ENCODE data around the gene JAK2.

JAK2 gene

DNA sequence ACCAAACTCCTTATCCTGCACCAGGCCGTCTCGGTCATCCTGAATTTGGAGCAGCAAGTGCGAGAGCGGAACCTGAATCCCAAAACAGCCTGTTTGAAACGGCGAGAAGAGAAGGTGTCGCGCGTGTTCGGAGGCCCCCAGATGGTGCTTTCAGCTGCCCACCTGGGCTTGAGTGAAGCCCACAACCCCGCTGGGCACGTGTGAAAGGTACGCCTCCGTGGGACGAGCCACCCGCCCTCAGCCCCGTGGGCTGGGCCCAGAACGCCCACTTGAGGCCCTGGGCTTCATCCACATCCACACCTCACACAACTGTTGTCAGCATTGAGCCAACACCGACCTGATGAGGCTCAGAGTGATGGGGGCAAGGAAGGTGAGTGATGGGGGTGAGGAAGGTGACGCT, 127.6 kb downstream of the JAK2 start:
- no peak for DNase-seq (ENCODE audit: extremely low spot score)
- ChIA-PET POLR2A (no interaction called here), CTCF (no interaction called here)
- TF ChIP-seq FOXA1 (IDR thresholded peaks at IDR 0.05) = no peak
- no peak for TF ChIP-seq BHLHE40 (IDR thresholded peaks at IDR 0.05; ENCODE audit: borderline replicate concordance)
- TF ChIP-seq SP1 (IDR thresholded peaks at IDR 0.05) = no peak
- TF ChIP-seq NFRKB (IDR thresholded peaks at IDR 0.05) = no peak
- no peak for TF ChIP-seq TARDBP (IDR thresholded peaks at IDR 0.05)
- TF ChIP-seq ZNF384 (IDR thresholded peaks at IDR 0.05) = no peak
- TF ChIP-seq FOXM1 (IDR thresholded peaks at IDR 0.05; ENCODE audit: borderline replicate concordance) = no peak
- TF ChIP-seq L3MBTL2 (conservative IDR thresholded peaks at IDR 0.05) = no peak
- no peak for TF ChIP-seq SUZ12 (IDR thresholded peaks at IDR 0.05)

DNA sequence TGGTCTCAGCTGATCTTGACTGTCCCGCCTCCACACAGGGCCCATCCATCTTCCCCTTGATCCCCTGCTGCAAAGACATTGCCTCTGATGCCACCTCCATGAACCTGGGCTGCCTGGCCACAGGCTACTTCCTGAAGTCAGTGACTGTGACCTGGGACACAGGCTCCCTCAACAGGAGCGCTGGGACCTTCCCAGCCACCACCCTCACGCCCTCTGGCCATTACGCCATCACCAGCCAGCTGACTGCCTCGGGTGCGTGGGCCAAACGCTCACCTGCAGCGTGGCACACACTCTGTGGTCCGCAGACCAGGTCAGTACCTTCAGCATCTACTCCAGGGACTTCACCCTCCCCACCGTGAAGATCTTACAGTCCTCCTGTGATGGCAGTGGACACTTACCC, 128.5 kb downstream of the JAK2 start:
- CTCF ChIA-PET = no interaction called here
- POLR2A ChIA-PET = no interaction called here
- DNase-seq (ENCODE audit: extremely low spot score) = no peak
- TF ChIP-seq TARDBP (IDR thresholded peaks at IDR 0.05) (no peak), FOXK2 (IDR thresholded peaks at IDR 0.05) (no peak), NFRKB (IDR thresholded peaks at IDR 0.05) (no peak), FOXA1 (IDR thresholded peaks at IDR 0.05) (no peak), ARNT (IDR thresholded peaks at IDR 0.05) (no peak), HDGF (IDR thresholded peaks at IDR 0.05; ENCODE audit: borderline replicate concordance) (no peak), FOXM1 (IDR thresholded peaks at IDR 0.05; ENCODE audit: borderline replicate concordance) (no peak), L3MBTL2 (conservative IDR thresholded peaks at IDR 0.05) (no peak), SUZ12 (IDR thresholded peaks at IDR 0.05) (no peak), ELF4 (IDR thresholded peaks at IDR 0.05) (no peak), ZNF384 (IDR thresholded peaks at IDR 0.05) (no peak), BHLHE40 (IDR thresholded peaks at IDR 0.05; ENCODE audit: borderline replicate concordance) (no peak), SP1 (IDR thresholded peaks at IDR 0.05) (no peak), CTBP1 (IDR thresholded peaks at IDR 0.05; ENCODE audit: borderline replicate concordance) (no peak), LEF1 (IDR thresholded peaks at IDR 0.05; ENCODE audit: borderline replicate concordance) (no peak)
- TF ChIP-seq, protein P1, sequence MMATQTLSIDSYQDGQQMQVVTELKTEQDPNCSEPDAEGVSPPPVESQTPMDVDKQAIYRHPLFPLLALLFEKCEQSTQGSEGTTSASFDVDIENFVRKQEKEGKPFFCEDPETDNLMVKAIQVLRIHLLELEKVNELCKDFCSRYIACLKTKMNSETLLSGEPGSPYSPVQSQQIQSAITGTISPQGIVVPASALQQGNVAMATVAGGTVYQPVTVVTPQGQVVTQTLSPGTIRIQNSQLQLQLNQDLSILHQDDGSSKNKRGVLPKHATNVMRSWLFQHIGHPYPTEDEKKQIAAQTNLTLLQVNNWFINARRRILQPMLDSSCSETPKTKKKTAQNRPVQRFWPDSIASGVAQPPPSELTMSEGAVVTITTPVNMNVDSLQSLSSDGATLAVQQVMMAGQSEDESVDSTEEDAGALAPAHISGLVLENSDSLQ (IDR thresholded peaks at IDR 0.05) = no peak

DNA sequence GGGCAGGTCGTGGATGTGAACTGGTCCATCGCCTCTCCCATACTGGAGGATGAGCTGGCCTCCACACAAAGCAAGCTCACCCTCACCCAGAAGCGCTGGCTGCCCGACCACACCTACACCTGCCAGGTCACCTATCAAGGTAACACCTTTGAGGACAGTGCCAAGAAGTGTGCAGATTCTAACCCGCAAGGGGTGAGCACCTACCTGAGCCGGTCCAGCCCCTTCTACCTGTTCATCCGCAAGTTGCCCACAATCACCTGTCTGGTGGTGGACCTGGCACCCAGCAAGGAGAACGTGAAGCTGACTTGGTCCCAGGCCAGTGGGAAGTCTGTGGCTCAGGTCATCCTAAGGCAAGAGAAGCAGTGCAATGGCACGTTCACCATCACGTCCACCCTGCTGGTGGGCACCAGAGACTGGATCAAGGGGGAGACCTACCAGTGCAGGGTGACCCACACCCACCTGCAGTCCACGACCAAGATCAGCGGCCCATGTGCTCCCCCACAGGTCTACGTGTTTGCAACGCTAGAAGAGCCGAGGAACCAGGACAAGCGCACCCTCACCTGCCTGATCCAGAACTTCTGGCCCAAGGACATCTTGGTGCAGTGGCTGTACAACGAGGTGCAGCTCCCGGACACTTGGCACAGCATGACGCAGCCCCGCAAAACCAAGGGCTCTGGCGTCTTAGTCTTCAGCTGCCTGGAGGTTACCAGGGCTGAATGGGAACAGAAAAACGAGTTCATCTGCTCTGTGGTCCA, 129.1 kb downstream of the JAK2 start:
- no peak for DNase-seq (ENCODE audit: extremely low spot score)
- ChIA-PET POLR2A (no interaction called here), CTCF (no interaction called here)
- TF ChIP-seq L3MBTL2 (conservative IDR thresholded peaks at IDR 0.05) = no peak
- no peak for TF ChIP-seq BHLHE40 (IDR thresholded peaks at IDR 0.05; ENCODE audit: borderline replicate concordance)
- no peak for TF ChIP-seq NFRKB (IDR thresholded peaks at IDR 0.05)
- no peak for TF ChIP-seq HDGF (IDR thresholded peaks at IDR 0.05; ENCODE audit: borderline replicate concordance)
- no peak for TF ChIP-seq FOXM1 (IDR thresholded peaks at IDR 0.05; ENCODE audit: borderline replicate concordance)
- TF ChIP-seq ARNT (IDR thresholded peaks at IDR 0.05) = no peak
- no peak for TF ChIP-seq LEF1 (IDR thresholded peaks at IDR 0.05; ENCODE audit: borderline replicate concordance)
- TF ChIP-seq ZNF384 (IDR thresholded peaks at IDR 0.05) = no peak
- TF ChIP-seq ELF4 (IDR thresholded peaks at IDR 0.05) = no peak
- no peak for TF ChIP-seq TARDBP (IDR thresholded peaks at IDR 0.05)
- TF ChIP-seq, protein P1 (IDR thresholded peaks at IDR 0.05) = no peak
- no peak for TF ChIP-seq CTBP1 (IDR thresholded peaks at IDR 0.05; ENCODE audit: borderline replicate concordance)
- no peak for TF ChIP-seq FOXK2 (IDR thresholded peaks at IDR 0.05)
- no peak for TF ChIP-seq FOXA1 (IDR thresholded peaks at IDR 0.05)
- no peak for TF ChIP-seq SUZ12 (IDR thresholded peaks at IDR 0.05)
- TF ChIP-seq SP1 (IDR thresholded peaks at IDR 0.05) = no peak

DNA sequence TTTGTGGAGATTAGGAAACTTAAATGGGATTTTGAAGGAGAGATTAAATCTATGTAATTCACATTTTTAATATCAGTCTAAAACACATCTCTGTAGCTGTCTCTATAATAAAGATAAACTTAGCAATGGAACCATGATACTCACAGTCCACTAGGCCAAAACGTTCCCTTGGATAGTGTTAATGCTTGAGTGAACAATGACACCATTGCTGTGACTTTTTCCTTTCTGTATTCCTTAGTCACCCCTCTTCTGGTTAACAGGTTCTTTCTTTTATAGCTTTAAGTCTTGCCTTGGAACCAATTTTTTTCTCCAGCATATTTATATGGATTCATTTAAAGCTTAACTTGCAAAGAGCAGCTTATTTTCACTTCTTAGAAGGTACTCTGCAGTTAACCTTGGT, 137.0 kb downstream of the JAK2 start:
- no peak for TF ChIP-seq HDGF (IDR thresholded peaks at IDR 0.05; ENCODE audit: borderline replicate concordance)
- no peak for TF ChIP-seq ZNF384 (IDR thresholded peaks at IDR 0.05)

DNA sequence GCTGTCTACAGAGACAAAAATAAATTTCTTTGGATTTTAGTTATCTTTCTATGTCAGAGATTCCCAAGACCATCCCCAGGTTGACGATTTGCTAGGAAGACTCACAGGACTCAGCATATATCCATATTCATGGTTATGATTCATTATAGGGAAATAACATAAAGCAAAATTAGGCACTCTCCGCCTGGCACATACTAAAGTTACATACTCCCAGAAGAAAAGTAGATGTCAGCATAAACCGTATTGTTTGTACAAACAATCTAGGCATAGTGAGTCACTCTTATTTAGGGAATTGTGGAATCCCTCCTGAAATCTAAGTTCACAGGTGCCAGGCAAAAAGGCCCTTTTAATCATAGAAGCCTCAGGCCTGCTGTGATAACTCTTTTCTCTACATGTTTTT, 137.4 kb downstream of the JAK2 start:
- TF ChIP-seq ELF4 (IDR thresholded peaks at IDR 0.05) (no peak), NFRKB (IDR thresholded peaks at IDR 0.05) (no peak), LEF1 (IDR thresholded peaks at IDR 0.05; ENCODE audit: borderline replicate concordance) (no peak), FOXK2 (IDR thresholded peaks at IDR 0.05) (no peak), FOXA1 (IDR thresholded peaks at IDR 0.05) (no peak), SUZ12 (IDR thresholded peaks at IDR 0.05) (no peak), HDGF (IDR thresholded peaks at IDR 0.05; ENCODE audit: borderline replicate concordance) (no peak), CTBP1 (IDR thresholded peaks at IDR 0.05; ENCODE audit: borderline replicate concordance) (no peak), BHLHE40 (IDR thresholded peaks at IDR 0.05; ENCODE audit: borderline replicate concordance) (no peak), FOXM1 (IDR thresholded peaks at IDR 0.05; ENCODE audit: borderline replicate concordance) (no peak), ARNT (IDR thresholded peaks at IDR 0.05) (no peak)
- TF ChIP-seq, protein P1 (IDR thresholded peaks at IDR 0.05) = no peak
- ChIA-PET POLR2A (no interaction called here), CTCF (interaction anchor here (0.7 kb wide), 1 partner anchor 14 kb away, joined by 3 read pairs; no protein-coding TSS in a partner anchor)
- no peak for DNase-seq (ENCODE audit: extremely low spot score)

More for the DNA sequence above, 137.0 kb downstream of the JAK2 start:
- POLR2A ChIA-PET = no interaction called here
- DNase-seq (ENCODE audit: extremely low spot score) = no peak
- CTCF ChIA-PET = interaction anchor here (0.7 kb wide), 1 partner anchor 15 kb away, joined by 3 read pairs; no protein-coding TSS in a partner anchor

DNA sequence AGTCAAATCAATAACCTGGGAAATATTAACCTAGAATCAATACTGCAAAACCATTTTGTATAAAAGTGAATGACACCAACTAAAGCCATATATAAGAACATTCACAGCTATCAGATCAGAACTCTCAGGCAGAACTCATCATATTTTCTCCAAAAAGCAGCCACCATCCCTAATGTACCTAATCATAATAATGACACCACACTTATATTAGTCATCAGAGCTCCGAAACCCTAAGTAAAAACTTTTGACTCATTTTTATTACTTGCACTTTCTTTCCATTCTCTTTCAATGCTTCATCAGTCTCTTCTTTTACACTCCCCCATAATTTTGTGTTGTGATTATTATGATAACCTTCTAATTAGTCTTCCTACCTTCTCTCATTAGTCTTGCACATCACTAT, 155.1 kb downstream of the JAK2 start:
- CTCF ChIA-PET = interaction anchor here (0.6 kb wide), 1 partner anchor 381 kb away, joined by 6 read pairs; no protein-coding TSS in a partner anchor
- no peak for DNase-seq (ENCODE audit: extremely low spot score)
- TF ChIP-seq, protein P1 (IDR thresholded peaks at IDR 0.05) = no peak
- TF ChIP-seq FOXM1 (IDR thresholded peaks at IDR 0.05; ENCODE audit: borderline replicate concordance) (no peak), BHLHE40 (IDR thresholded peaks at IDR 0.05; ENCODE audit: borderline replicate concordance) (no peak), CTBP1 (IDR thresholded peaks at IDR 0.05; ENCODE audit: borderline replicate concordance) (no peak), HDGF (IDR thresholded peaks at IDR 0.05; ENCODE audit: borderline replicate concordance) (no peak), FOXA1 (IDR thresholded peaks at IDR 0.05) (no peak), SP1 (IDR thresholded peaks at IDR 0.05) (no peak), ZNF384 (IDR thresholded peaks at IDR 0.05) (no peak), NFRKB (IDR thresholded peaks at IDR 0.05) (no peak), ARNT (IDR thresholded peaks at IDR 0.05) (no peak), FOXK2 (IDR thresholded peaks at IDR 0.05) (no peak), SUZ12 (IDR thresholded peaks at IDR 0.05) (no peak), TARDBP (IDR thresholded peaks at IDR 0.05) (no peak), L3MBTL2 (conservative IDR thresholded peaks at IDR 0.05) (no peak), ELF4 (IDR thresholded peaks at IDR 0.05) (no peak), LEF1 (IDR thresholded peaks at IDR 0.05; ENCODE audit: borderline replicate concordance) (no peak)
- POLR2A ChIA-PET = no interaction called here

Data from HEK293T (cell line).